GM12873 (cell line): ENCODE results near the gene CDH4.

ENCODE experiments used
- TF ChIP-seq, protein P1 (sequence below): IDR thresholded peaks from 2 replicates; pipeline ENCODE4 v1.5.1; 2012; ENCODE audit warnings: low read depth, mild to moderate bottlenecking, moderate library complexity, low read length, control low read depth; ENCODE audit not compliant: insufficient read depth; ENCODE audit errors: missing control alignments

Gene CDH4

GRCh38 chr20:61769286-61769832, 517.3 kb downstream of the CDH4 start:
- TF ChIP-seq, protein P1, sequence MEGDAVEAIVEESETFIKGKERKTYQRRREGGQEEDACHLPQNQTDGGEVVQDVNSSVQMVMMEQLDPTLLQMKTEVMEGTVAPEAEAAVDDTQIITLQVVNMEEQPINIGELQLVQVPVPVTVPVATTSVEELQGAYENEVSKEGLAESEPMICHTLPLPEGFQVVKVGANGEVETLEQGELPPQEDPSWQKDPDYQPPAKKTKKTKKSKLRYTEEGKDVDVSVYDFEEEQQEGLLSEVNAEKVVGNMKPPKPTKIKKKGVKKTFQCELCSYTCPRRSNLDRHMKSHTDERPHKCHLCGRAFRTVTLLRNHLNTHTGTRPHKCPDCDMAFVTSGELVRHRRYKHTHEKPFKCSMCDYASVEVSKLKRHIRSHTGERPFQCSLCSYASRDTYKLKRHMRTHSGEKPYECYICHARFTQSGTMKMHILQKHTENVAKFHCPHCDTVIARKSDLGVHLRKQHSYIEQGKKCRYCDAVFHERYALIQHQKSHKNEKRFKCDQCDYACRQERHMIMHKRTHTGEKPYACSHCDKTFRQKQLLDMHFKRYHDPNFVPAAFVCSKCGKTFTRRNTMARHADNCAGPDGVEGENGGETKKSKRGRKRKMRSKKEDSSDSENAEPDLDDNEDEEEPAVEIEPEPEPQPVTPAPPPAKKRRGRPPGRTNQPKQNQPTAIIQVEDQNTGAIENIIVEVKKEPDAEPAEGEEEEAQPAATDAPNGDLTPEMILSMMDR, result no peak

DNA sequence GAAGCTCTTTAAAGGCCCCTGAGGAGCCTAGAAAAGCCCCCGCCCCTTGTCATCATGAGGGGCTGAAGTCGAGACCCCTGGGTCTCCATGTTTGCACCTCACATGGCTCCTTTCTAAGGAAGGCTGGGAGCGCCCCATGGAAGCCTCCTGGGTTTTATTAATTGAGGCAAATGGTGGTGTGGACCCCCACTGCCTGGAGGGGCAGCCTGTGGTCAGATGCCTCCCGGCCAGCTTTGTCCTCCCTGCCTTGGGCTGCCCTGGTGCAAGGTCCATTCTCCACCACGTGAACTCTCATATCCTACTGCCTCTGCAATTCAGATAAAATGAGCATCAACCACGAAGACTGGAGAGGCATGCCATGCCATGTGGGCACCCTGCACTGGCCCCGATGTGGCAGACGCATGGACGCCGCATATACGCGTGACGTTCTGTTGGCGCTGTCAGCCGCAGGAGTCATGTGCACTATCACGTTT, 518.1 kb downstream of the CDH4 start:
- TF ChIP-seq, protein P1, result no peak

GRCh38 chr20:61771805-61772350, 519.8 kb downstream of the CDH4 start:
- TF ChIP-seq, protein P1, result no peak

- TF ChIP-seq, protein P1, result no peak
Measured at GRCh38 chr20:61772828-61773631, 521.0 kb downstream of the CDH4 start.

- TF ChIP-seq, protein P1, result no peak
Measured at GRCh38 chr20:61773926-61774587, 522.0 kb downstream of the CDH4 start.

DNA sequence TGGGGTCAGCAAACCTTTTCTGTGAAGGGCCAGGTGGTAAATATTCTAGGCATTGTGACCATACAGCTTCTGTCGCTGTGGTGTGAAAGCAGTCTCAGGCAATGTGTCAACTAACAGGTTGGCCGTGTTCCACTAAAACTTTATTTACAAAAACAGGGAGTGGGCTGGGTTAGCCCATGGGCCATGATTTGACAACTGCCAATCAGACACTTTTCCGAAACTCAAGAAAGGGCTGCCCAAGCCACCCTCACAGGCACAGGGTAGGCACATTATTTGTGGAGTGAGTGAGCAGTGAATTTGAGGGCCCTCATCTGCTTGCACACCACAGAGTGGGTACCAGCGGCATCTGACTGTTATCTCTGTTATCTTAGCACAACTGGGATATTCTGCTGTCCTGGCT, 523.4 kb downstream of the CDH4 start:
- TF ChIP-seq, protein P1, result no peak
